Stimulated activated naive CD4-positive, alpha-beta T cell (primary cell): ENCODE measurements around the gene OR4D6.
"Not testable (repeated sequence)": the region's sequence is repeated elsewhere in the genome, so short reads cannot be mapped to it uniquely, and the experiment has no call there.

Experiments used
- DNase-seq, 6 experiments: peaks; one replicate each; lab custom pipeline; 2025; lab: John Stamatoyannopoulos, UW

OR4D6 gene

GRCh38 chr11:59456661-59457060 is at the start of gene OR4D6:
OR4D6 (plus strand) TSS chr11:59456961; CDS start chr11:59456961, 0 bp downstream.
- no peak for DNase-seq

GRCh38 chr11:59413646-59414045 is 43.1 kb upstream of the OR4D6 start:
- DNase-seq: no peak

GRCh38 chr11:59415111-59415510 is 41.6 kb upstream of the OR4D6 start:
- no peak for DNase-seq

- no peak for DNase-seq
Measured at GRCh38 chr11:59416613-59417012, 40.1 kb upstream of the OR4D6 start.

- DNase-seq: no peak
Measured at GRCh38 chr11:59417023-59417422, 39.7 kb upstream of the OR4D6 start.

- no peak for DNase-seq
Measured at GRCh38 chr11:59418156-59418555, 38.6 kb upstream of the OR4D6 start.

GRCh38 chr11:59423835-59424234 is 32.9 kb upstream of the OR4D6 start:
- DNase-seq: no peak

GRCh38 chr11:59425131-59425530 is 31.6 kb upstream of the OR4D6 start:
- DNase-seq: no peak

GRCh38 chr11:59426361-59427067 is 30.2 kb upstream of the OR4D6 start, which contains the start of gene OR5A2:
OR5A2 (minus strand) TSS chr11:59426413; CDS start chr11:59422953, 3,460 bp downstream.
- DNase-seq: no peak

GRCh38 chr11:59427068-59427382 is 29.7 kb upstream of the OR4D6 start:
- no peak for DNase-seq

GRCh38 chr11:59429924-59430516 is 26.7 kb upstream of the OR4D6 start:
- peak in 2 of 6 experiments; percentile 54 for DNase-seq

GRCh38 chr11:59436169-59436568 is 20.6 kb upstream of the OR4D6 start, which contains the start of gene OR5A1:
OR5A1 (plus strand) TSS chr11:59436469; CDS start chr11:59443169, 6,700 bp downstream.
- no peak for DNase-seq

GRCh38 chr11:59437770-59438169 is 19.0 kb upstream of the OR4D6 start:
- no peak for DNase-seq

- not testable (repeated sequence) for DNase-seq
Measured at GRCh38 chr11:59445624-59446023, 11.1 kb upstream of the OR4D6 start.

- DNase-seq: no peak
Measured at GRCh38 chr11:59448484-59448883, 8.3 kb upstream of the OR4D6 start.

GRCh38 chr11:59459916-59460315 is 3.2 kb downstream of the OR4D6 start:
- DNase-seq: no peak

- DNase-seq: no peak
Measured at GRCh38 chr11:59463190-59463641, 6.5 kb downstream of the OR4D6 start.

GRCh38 chr11:59473015-59473414 is 16.3 kb downstream of the OR4D6 start, which contains the start of gene OR4D10:
OR4D10 (plus strand) TSS chr11:59473315; CDS start chr11:59477430, 4,115 bp downstream.
- DNase-seq: no peak

GRCh38 chr11:59475176-59475575 is 18.4 kb downstream of the OR4D6 start:
- no peak for DNase-seq

- no peak for DNase-seq
Measured at GRCh38 chr11:59479906-59480305, 23.1 kb downstream of the OR4D6 start.

- no peak for DNase-seq
Measured at GRCh38 chr11:59480359-59480758, 23.6 kb downstream of the OR4D6 start.

GRCh38 chr11:59501931-59502330 is 45.2 kb downstream of the OR4D6 start:
- DNase-seq: no peak

- no peak for DNase-seq
Measured at GRCh38 chr11:59503276-59503675, 46.5 kb downstream of the OR4D6 start, which contains the start of gene OR4D11. OR4D11 (plus strand) TSS chr11:59503576; CDS start chr11:59503576, 0 bp downstream.
